GM10847 (cell line): ENCODE measurements around the gene NPVF.

Source experiments
- POLR2A ChIP-seq: IDR thresholded peaks from 2 replicates; pipeline ENCODE4 v1.6.1; 2011; ENCODE audit not compliant: insufficient read length; ENCODE audit errors: extremely low read depth

NPVF gene, protein sequence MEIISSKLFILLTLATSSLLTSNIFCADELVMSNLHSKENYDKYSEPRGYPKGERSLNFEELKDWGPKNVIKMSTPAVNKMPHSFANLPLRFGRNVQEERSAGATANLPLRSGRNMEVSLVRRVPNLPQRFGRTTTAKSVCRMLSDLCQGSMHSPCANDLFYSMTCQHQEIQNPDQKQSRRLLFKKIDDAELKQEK

DNA sequence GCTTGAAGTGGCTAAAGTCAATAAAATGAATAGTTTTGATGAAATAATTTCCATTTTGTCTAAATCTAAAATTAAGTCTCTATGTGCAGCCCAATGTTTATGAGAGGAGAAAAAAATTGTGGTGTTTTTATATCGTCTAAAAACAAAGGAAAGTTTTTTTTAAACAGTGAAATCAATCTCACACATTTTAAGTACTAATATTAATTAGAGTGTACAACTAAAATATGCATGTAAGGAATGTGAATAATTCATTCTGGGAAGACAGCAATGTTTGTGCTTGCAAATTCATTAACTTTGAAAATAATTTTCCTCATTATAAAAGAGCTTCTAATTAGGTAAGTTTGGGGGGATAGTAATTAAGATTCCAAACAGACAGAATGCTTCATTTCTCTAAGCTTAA, at the start of gene NPVF:
NPVF (minus strand) TSS at position 101 of the 400 bp plus-strand sequence; CDS start at position 54, 47 bp downstream.
- TF ChIP-seq POLR2A, result no peak

DNA sequence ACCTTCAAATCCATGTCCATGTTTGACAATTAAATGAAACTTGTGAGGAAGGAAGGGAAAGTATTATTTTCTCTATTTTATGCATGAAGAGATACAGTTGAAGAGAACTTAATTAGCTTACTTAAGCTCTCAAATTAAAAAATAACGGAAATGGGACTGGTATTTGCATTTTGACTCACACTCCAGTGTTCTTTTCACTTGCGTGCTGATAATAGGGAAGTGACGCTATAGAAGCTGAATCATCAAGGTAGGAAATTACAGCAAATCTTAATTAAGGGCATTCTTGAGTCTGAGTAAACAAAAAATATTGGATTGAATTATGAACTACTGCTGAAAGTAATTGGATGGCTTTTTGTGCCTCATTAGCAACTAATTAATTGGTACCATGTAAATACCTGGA, 44.0 kb upstream of the NPVF start:
- no peak for TF ChIP-seq POLR2A

GRCh38 chr7:25263337-25263736, 35.1 kb upstream of the NPVF start:
- no peak for TF ChIP-seq POLR2A

- TF ChIP-seq POLR2A, result no peak
Measured at GRCh38 chr7:25262586-25262985, 34.3 kb upstream of the NPVF start.

- TF ChIP-seq POLR2A, result no peak
Measured at GRCh38 chr7:25261545-25262140, 33.4 kb upstream of the NPVF start.

GRCh38 chr7:25260862-25261494, 32.7 kb upstream of the NPVF start:
- TF ChIP-seq POLR2A, result no peak

GRCh38 chr7:25259487-25260243, 31.4 kb upstream of the NPVF start:
- no peak for TF ChIP-seq POLR2A

DNA sequence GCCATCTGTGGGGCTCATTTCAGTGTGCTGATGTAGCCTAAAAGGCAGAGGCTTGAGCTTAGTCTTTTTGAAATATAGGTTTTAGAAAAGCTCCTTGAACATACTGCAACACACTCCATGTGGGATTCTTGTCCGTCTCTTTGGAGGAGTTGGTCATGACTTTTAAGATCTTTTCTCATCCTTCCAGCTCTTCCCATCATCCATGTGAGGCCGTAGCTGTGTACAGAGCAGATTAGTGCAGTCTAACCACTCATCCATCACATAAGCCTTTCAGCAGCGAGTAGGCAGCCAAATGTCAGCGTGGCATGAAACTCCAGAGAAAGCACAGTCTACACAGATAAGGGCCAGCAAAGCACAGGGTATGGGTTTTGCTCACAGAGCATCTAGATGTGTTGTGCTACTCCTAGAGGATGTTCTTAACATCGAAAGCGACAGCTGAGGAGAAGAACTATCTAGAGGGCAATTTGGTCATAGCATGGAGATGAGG, 28.1 kb upstream of the NPVF start:
- no peak for TF ChIP-seq POLR2A

DNA sequence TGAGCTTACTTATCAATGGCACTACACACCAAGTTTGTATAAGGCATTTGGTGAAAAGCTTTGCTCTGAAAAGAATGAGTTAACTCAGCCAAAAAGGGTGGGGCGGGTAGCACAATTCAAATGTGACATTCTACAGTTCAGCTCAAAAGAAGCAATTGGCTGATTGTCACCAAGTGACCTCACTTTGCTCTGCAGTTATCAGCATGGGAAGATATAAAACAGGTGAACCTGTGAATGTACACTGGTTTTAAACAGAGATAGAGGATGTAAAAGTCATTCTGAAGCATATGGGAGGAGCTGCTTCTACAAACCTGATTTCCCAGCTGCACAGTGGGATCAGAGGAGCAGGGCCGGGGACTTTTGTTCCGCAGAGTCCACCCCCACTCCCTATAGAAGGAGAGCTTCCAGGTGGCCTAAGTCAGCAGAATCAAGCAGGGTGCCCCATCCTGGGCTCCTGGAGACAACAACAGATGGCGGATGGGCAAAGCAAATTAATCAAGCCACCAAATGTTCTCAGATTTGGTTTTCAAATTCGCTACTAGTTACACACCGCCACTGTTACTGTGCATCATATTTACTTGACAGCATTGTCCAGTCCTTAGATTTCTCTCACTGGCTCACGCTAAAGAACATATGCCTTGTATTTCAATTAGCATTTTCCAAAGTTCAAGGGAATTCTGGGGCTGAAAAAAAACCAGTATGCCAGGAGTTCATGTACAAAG, 27.5 kb upstream of the NPVF start:
- TF ChIP-seq POLR2A, result no peak

- TF ChIP-seq POLR2A, result no peak
Measured at GRCh38 chr7:25254604-25255003, 26.3 kb upstream of the NPVF start.

GRCh38 chr7:25253714-25254113, 25.4 kb upstream of the NPVF start:
- no peak for TF ChIP-seq POLR2A

- TF ChIP-seq POLR2A, result no peak
Measured at GRCh38 chr7:25250386-25250785, 22.1 kb upstream of the NPVF start.

DNA sequence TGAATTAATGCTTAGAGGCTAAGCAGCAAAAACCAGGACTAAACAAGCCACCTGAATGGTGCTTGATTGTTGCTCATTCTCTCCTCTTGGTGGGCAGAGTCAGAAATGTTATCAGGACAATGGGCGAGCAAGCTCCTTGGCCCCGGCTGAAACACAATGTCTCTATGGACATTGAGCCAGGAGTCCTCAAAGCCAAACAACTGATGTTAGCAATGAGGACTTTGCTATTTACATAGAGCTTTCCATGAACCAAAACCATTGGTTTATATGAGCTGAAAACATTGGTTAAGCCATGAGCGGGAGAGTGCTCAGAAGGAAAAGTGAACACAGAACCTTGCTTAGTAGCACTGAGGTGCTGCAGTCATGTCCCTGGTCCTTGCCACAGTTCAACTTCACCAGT, 21.5 kb upstream of the NPVF start:
- no peak for TF ChIP-seq POLR2A

DNA sequence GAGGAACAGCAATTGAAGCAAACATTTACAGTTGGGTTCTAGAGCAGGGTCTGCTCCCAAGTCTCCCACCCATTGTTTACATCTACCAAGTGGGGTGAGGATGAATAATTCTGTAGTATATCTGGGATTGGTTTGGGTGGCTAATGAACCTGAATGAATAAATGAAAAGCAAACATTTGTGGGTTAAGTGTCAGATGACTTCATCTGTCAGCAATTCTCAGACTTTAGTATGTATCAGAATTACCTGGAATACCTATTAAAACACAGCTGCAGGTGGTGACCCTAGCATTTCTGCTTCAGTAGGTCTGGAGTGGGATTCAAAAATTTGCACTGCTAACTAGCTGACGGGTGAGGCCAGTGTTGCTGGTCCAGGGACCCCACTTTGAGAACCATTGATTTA, 18.0 kb upstream of the NPVF start:
- TF ChIP-seq POLR2A, result no peak
